Umbilical cord (tissue), 2 donors: ENCODE measurements around the gene NOP16. TPM values are rescaled to one million over a fixed set of nuclear protein-coding genes. Genes with fewer than 3 reads are reported as not detected.

Source experiments
- DNase-seq: peaks from one replicate; pipeline ENCODE4 v3.0.0-alpha.2; 2015; ENCODE audit warnings: low spot score
- total RNA-seq: library from RNA; depleted of rRNA; stranded (reverse); fragments of >200 nt; gene quantifications from one replicate; pipeline ENCODE4 v1.2.3, GENCODE V29; 2014; ENCODE audit warnings: low replicate concordance; ENCODE audit not compliant: insufficient read depth

Gene NOP16
- total RNA-seq, 1 donor from 2014 or later: 13.2 TPM

DNA sequence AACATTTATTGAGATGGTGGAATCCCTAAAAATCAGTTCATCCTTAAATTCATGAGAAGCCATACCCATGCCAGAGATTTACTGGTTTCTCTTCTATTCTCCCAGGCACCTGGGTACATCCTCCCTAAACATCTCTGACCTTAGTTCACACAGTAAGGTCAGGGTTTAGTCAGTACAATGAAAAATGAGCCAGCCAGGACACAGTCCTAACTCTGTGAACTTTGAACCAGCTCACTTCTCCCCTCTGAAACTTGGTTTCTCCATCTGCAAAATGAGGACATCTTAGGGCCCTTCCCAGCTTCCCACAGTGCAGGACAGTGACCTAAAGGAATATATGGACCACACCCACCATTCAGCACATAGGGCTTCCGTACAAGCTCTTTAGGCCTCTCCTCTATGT lies 1.9 kb downstream of the NOP16 start:
- no peak for DNase-seq

- no peak for DNase-seq
Measured at GRCh38 chr5:176384991-176385390, 3.4 kb downstream of the NOP16 start.

DNA sequence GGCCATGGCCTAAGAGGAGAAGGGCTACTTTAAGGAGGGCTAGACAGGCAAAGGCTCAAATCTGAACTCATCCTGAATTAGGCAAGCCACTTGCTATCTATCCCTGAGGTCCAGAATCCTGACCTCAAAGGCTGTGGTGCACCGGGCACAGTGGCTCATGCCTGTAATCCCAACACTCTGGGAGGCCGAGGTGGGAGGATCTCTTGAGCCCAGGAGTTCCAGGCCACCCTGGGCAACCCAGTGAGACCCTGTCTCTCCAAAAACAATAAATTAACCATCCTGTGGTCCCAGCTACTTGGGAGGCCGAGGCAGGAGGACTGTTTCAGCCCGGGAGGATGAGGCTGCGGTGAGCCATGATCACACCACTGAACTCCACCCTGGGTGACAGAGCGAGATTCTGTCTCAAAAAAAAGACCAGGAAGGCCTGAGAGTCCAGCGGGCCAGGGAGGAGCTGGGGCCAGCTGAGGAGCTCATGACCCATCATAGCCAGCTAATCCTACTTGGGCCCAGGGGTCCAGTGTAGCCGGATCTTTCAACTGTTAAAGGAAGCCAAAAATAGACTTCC lies 4.0 kb downstream of the NOP16 start:
- DNase-seq: no peak

GRCh38 chr5:176383961-176384360 lies 4.4 kb downstream of the NOP16 start:
- DNase-seq: no peak

DNA sequence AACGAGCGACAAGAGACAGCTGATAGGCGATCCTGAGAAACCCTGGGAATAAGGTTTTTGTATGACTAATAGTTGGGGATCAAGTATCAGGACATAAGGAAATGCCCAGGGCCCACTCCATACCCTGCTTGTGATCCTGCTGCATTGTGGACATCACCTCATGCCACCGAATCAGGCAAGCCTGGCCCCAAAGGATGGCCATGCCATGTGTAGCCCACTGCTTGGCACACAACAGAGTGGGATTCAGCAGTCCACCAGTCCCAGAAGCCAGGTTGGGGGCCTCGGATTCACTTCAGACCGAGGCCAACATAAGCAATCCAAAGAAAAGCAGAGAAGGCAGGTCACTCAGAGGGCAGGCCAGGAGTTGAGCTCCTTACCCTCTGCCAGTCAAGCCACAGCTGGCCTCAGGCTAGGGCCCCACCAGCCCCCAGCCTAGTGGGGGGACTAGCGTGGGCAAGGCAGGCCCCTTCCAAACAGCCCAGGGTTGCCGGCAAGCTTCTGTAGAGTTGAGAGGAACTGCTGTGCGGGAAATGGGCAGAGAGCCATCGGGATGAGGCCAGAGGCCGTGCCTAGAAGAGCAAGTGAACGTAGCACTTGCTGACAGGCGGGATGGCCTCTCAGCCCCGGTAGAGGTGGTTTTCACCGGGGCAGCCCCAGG lies 5.0 kb downstream of the NOP16 start:
- DNase-seq: no peak

DNA sequence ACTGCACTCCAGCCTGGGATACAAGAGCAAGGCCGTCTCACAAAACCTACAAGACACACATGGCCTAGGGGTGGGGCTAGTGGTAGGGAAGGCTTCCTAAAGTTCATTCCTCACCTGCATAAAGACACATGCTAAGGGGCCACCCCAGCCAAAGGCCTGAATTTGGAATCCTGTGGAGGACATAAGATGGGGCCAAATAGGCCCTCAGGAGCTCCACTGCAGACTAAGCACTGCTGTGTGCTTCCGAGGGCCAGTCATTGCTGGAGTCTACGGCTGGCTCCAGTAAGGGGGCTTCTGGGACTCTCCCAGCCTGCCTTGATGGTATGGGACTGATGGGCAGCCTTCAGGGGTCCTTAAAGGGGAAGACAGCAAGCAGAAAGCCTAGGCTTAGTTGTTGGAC lies 5.7 kb downstream of the NOP16 start:
- no peak for DNase-seq

DNA sequence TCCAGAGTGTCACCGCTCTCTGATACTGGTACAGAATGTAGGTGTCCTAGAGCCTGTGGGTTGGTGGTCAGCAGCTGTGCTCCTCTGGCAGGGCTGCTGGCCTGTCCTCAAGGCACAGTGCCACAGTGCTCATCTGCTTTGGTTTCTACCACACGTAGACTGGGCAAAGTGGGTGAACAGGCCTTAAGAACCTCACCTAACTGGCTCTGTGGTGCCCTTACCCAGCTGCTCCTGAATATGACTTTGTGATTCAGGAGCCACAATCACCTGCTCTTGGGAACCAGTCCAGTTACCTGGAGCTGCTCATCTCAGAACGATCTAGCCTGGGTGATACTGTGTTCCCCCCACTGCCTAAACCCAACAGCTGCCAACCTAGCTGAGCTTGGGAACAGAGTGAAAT lies 6.4 kb downstream of the NOP16 start:
- no peak for DNase-seq

- DNase-seq: no peak
Measured at GRCh38 chr5:176381423-176381822, 7.0 kb downstream of the NOP16 start.

DNA sequence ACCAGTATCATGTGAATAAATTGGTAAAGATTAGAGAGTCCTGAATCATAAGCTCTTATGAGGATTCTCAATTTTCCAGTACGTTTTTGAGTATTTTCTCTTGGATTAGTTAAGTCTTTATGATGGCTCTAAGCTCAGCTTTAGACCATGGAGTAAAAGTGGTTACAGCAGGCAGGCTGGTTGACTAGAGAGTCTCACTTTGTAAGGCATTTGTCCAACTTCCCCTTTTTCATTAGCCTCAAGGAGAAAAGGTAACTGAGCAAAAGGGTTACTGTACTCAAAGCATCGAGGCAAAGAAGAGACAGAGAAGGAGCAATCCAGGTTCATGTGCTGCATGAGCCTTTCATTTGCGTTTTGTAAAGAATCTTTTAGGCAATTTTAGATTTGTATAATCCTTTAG lies 8.5 kb downstream of the NOP16 start:
- no peak for DNase-seq

DNA sequence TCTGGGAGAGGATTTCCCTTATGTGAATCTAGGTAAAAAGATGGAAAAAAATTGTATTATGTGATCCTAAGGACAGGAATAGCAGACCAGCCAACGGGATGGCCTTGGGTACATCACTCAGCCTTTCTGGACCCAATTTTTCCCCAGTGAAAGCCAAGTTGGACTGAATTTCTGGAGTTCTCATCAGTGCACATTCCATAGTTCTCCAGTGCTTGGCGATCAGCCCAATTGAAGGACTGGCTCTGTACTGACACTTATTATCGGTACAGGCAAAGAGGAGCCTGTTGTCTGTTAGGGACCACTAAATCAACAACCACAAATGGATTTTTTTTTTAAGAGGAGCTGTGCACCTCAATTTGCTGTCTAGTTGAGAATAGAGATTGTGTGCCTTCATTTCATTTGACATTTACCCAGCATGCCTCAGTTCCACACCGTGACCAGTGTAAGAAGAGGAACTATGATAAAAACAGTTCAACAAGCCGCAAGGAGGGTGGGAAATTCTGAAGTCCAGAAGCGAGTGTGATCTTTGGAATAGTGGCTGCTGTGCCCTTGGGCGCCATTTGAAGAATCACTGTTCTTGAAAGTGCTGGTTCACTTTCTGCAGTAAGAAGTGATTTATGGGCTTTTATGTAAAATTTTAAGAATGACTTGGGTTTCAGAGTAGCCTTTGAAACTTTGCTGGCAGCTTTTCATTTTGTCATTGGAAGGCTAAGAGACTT lies 15.1 kb downstream of the NOP16 start:
- DNase-seq: no peak

- DNase-seq: no peak
Measured at GRCh38 chr5:176371621-176372539, 16.5 kb downstream of the NOP16 start.

GRCh38 chr5:176369934-176370711 lies 18.3 kb downstream of the NOP16 start:
- no peak for DNase-seq

- DNase-seq: no peak
Measured at GRCh38 chr5:176368726-176369125, 19.7 kb downstream of the NOP16 start.

DNA sequence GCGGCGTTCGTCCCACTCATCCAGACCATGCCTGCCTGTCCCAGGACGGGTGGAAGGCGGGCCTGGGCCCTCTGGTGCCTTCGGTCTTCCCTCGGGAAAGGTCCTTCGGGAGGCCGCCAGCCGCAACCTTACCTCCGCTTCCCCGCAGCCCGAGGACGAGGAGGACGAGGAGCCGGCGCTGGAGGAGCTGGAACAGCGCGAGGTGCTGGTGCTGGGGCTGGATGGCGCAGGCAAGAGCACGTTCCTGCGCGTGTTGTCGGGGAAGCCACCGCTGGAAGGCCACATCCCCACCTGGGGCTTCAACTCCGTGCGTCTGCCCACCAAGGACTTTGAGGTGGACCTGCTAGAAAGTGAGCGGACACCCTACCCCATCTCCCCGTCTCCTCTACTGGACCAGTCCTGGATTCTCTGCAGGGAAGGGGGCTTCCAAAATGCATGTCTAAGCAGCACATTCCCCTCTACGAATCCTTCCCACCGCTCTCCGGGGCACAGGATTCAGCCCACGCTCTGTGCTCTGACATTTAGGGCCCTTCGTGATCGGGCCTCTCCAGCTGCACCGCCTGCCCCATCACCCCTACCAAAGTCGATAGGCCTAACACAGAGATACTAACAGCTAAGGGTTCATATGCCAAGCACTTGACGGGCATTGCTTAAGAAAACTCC lies 22.0 kb downstream of the NOP16 start:
- DNase-seq: no peak

DNA sequence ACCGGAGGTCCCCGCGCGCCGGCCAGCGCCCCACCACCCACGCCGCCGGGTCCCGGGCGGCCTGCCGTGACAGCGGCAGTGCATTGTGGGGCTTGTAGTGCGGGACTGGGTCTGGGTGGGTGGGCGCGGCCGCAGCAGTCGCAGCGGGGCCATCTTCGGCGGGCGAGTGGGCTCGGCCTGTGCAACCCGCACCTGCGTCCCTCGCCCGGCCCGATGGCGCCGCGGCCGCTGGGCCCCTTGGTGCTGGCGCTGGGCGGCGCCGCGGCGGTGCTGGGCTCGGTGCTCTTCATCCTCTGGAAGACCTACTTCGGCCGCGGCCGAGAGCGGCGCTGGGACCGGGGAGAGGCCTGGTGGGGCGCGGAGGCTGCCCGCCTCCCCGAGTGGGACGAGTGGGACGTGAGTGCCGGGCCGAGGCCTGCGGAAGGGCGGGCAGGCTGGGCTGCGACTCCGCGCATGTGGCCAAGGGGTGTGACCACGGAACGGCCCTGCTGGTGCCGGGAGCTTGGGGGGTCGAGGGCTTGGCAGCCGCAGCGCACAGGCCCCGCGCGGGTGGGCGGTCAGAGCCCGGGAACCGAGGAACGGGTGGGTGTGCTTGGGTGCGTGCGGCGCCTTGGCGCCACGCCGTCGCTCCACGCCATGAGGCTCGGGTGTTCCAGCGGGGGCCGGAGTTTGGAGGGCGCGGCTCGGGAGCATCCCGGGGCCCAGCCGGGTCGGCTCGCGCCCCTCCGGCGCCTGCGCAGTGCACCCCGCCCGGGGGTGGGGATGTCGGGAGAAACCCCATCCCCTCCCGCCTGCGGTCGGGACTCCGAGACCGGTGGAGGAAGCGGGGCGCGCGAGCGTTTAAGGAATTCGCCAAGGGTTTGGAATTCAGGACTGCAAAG lies 22.8 kb downstream of the NOP16 start, which contains the start of gene ARL10:
Gene ARL10 (plus strand): TSS at position 137 of the 881 bp plus-strand sequence. CDS start 77 bp downstream, at position 214.
- peak; percentile 76 for DNase-seq

GRCh38 chr5:176364765-176365350 lies 23.5 kb downstream of the NOP16 start:
- no peak for DNase-seq

GRCh38 chr5:176362233-176362490 lies 26.2 kb downstream of the NOP16 start:
- DNase-seq: no peak

- peak; percentile 96 for DNase-seq
Measured at GRCh38 chr5:176361437-176362232, 26.8 kb downstream of the NOP16 start, which contains the start of gene KIAA1191. Gene KIAA1191, minus strand, starts transcription at chr5:176361764. Its CDS starts 2,256 bp downstream, at chr5:176359508.
